Activated CD8-positive, alpha-beta memory T cell treated with anti-CD3 and anti-CD28 coated beads, Interleukin-2, amount 50 U/mL, for 48 hours (primary cell): Measurements from ENCODE around the gene PID1.

Experiments used
- DNase-seq: peaks from one replicate; pipeline ENCODE4 v3.0.0-alpha.2; 2020

PID1 gene

DNA sequence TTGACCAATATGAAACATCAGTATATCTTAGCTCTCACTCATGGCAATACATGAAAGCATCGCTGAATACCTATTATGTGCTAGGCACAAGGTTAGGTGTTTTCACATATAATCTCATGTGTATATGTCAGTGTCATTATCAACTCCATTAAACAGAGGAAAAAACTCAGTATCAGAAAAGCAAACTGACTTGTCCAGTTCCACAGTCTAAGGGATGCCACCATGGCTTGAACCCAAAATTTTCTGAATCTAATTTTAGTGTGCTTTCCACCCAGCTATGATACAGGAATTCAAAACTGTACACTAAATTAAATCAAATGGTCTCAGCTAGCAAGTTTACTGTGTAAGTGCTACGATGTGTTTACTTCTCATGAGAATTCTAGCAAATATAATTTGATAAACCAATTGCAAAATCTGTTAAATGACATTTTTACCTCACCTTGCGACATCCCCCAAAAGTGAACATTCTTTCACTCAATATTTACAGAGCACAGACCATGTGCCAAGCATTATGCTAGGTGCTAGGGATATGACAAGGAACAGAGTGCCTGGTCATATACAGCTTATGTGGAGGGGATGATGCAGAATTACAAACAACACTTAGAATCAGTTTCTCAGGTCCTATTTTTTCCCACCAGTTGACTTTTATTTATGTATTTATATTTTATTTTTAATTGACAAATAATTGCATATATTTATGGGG is 211.6 kb downstream of the PID1 start:
- DNase-seq, result no peak

DNA sequence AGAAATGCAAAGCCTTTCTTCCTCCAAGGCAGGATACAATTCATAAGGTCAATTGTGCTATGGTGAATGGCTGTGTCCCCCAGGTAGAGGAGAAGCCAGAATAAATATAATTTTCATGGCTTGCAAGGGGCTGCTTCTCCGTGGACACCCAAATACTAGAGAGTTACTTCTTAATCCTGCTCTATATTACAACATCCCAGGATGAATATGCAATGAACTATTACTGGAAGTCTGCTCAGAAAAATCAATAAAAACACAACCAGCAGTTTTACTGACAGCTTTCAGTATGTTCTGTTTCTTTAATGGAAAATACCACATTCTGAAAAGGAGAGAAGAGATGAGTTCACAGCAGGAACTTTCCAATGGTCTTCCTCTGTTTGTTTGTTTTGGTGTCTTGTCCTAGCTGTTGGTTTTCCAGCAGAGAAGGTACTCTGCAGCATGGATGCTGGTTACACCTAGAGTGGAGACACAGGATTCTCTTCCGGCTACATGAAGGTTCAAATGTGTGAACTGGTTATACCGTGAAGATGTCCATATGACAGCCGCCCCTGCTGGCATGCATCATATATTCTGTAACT is 213.0 kb downstream of the PID1 start:
- DNase-seq, result no peak

DNA sequence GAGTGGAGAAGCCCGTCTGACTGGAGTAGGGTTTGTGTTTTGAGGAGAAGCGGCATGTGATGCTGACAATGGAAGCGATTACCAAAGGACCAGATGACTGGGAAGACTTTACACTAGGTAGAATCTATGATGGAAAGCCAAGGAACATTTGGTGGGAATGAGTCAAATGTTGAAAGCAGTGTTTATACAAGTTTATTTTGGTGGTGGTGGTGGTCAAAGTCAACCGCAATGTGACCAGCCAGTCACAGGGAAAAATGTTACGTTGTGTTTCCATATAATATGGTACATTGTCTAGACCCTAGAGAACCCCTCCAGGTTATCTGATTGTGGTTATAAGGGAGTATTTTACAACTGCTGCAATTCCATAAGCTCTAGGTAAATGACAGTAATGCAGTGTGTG is 216.8 kb downstream of the PID1 start:
- DNase-seq, result no peak

DNA sequence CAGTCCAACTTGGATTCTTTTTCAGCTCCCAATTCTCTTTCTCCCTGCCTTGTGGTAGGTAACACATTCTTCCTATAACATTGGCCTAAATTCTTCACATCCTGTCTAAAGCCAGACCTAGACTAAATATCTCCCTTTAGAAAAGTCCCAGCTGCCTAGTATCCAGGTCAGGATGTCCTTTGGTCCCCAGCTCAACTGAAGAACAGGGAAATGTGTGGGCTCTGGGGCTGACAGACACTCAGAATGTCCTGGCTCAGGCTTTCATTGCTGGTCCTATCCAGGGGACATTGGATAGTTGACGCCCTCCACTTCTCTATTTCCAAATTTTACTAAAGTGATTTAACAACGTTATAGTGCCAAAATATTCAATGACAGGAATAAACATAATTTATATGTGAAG is 219.3 kb downstream of the PID1 start:
- DNase-seq, result no peak

DNA sequence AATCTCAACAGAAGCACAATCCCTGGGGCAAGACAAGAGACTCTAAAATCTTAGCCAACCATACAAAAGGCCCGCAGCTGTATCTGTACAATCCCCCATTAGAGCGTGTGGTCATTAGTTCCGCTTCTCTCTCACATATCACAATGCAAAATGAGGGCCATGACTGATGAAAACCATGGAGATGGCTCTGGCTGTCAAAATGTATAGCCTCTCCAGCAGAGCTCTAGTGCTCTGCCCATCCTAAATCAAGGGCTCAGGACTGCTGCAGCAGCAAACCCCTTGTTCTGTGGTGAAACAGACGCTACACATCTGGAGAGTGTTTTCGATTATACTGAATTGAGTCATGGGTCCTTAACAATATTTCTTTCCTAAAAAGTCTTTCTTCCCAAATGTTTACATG is 221.0 kb downstream of the PID1 start:
- DNase-seq, result no peak

DNA sequence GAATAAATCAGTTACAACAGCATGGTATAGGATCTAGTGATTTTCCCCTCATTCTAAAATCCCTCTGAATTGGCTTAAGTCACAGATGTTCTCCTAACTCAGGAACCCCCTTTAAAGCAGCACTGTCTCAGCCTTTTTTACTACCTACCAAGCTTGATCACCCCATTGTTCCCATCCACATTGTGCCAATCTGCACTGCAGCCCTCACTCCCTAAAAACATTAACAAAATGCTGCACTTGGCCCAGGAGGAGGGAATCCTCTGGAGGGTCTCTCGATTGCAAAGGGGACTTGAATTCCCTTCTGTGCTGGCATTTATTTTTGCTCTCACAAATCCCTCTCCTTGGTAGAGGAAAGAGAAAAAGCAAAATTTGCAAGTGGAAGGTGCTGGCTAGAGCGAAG is 223.0 kb downstream of the PID1 start:
- DNase-seq, result no peak

DNA sequence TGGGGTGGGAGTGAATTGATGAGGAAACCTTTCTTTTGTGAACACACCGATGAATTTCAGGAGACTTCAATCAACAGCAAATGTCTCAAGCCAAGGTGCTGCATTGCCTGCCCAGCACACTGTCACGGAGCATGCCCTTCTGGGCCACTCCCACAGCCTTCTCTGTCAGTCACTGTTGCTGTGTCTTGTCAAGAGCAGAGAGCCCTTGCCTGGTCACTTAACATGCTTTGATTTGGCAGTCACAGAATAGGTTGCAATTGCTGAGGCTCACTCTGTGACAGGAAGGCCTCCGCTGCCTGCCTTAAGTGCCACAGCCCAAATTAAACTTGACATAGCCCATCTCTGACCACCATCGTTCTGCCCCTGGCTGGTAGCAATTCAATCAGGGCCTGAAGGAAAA is 225.4 kb downstream of the PID1 start:
- no peak for DNase-seq

DNA sequence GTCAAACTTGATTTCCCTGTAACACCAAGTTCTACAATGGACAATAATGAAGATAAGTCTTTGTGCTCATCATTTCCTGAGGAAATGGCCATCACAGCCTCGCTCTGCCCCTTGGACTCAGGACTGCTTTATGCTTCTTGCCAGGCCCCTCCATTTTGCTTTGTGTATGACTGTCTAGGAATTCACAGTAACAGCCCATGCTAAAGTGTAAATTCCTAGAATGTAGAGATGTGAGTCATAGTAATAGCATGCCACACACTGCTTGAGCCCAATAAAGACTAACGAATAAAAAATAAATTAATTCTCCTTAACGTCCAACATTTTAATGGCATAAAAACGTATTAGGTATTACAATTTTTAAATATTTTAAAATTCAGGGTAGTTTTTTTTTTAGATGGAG is 226.5 kb downstream of the PID1 start:
- no peak for DNase-seq

DNA sequence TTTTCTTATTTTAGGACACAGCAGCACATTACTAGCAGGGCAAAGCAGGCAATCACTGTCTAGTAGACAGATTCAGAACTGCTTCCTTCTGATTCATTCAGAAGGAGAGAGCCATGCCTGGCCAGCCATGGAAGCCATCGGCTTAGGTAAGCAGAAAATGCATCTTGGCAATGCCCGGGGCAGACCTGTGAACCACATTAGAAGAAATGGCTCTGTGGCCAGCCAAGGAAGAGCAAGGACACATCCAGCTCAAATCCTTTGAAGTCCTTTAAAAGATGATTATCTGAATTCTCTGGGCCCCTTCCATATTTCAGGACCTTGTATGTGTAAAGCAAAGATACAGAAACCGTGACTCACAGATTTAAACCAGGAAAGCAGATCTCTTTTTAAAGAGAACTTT is 227.4 kb downstream of the PID1 start:
- DNase-seq, result no peak

DNA sequence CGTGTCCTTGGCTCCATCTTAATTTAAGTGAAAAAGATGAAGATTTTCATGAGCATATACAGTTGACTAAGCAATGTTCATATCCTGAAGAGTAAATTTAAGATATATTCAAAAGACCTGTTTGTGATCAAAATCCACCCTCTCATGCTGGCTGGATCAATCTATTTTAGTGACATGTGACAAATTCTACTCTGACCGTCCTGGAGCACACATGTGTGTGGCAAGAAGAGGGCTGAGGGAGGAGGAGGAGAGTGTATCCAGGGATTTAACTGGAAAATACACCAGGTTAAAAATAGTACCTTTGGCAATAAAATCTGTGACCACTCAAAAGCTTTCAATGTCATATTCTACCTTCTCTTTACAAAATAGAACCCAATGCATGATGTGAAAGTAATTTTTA is 228.7 kb downstream of the PID1 start:
- no peak for DNase-seq

DNA sequence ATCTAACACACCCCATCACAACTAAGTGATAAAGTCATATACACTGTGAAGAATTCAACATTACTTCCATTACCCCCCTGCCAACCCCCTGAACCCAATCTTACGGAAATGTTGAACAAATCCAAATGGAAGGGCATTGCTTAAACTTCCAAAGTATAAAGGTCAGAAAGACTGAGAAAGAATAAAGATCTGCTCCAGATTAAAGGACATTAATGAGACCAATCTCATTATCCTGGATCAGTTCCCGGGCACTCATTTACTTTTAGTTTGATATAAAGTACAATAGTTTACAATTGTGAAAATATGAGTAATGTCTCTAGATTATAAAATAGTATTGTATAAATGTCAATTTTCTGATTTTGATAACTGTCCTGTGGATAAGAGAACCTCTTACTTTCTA is 229.4 kb downstream of the PID1 start:
- DNase-seq, result no peak

DNA sequence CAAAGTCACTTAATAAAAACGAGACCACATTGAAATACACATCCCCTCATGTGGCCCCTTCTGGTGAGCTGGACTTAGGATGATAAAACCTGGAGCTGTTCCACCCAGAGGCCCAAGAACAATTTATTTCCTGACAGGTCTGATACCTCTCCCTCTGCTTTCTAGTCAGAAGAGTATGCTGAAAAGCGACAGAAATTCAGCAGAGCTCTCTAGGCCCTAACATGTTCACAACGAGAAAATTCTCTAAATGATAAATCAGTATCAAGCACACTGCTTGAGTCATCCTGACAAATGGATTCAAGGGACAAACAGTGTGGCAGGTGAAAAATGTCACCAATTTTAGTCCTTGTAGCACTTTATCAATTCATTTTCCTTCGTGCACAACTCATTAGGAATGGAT is 233.5 kb downstream of the PID1 start:
- no peak for DNase-seq

DNA sequence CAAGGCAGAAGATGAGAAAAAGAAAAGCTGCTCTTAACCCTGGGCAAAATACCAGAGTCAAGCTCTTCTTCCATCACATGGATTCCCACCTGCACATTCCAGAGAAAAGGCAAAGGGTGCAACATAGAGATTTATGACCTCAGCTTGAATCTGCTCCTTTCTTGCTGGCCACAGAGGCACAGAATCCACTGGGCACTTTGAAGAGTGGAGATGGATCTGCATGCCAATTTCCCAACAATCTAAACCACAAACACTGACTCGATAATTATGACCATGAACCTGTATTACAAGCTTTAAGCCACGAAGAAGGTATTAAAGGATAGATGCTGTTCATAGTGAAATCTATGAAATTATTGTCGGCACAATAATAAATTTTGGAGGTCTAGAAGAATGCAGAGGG is 237.3 kb downstream of the PID1 start:
- DNase-seq, result no peak

DNA sequence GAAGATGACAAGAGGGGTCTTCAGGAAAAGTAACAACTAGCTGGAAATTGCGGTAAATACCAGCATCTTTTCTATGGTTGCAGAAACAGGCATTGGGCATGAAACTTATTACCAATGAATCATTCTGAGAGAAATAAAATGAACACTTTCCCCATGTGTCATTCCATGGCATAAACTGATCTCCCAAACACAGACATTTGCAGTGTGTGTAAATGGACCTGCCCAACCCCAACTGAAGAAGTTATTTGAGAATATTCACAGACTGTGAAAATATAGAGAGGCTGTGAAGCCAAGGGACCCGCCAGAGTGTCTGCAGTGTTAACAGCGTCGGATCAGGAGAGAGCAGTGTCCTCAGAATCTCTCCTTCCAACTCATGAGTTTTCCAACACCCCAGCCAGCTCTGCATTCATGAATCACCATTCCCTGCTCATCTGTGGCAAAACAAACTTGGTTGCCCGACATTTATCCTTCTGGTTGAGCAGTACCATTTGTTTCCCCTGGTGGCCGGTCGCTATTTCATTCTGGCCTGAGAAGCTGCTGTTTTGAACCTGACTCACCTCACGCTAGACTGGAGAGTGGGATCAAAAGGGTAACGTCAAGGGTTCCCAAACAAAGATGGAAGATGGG is 238.4 kb downstream of the PID1 start:
- DNase-seq, result no peak

DNA sequence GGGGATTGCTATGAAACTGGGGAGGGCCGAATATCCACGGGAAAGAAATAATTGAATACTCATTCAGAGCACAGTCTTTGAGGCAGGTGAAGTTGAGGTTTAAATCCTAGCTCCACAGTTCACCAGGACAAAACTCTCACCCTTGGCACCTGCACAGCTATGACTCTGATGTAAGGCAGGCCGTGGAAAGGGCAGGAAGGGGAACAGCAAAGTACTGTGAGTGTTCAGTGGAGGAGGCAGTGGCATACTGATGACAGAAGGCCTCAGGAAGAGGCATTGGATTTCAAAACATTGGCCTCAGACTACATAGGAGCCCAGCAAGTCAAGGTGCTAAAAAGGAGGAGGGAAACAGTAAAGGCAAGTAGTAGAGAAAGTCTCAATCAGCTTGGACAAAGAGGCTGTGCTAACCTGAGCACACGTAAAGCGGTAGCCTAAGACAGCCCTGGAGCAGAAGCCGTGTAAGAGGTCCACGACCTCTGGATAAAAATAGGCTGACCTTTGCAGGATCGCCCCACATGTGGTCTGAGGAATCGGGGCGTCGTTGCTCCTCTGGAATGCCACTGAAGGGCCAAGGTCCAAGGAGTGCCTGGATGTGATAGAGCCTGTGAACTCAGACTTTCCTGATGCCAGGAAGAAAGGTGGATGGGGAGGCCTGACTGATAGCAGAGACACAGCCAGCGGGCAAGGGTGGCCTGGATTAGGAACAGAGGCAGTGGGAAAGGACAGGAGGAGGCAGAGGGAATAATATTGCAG is 243.6 kb downstream of the PID1 start:
- no peak for DNase-seq

DNA sequence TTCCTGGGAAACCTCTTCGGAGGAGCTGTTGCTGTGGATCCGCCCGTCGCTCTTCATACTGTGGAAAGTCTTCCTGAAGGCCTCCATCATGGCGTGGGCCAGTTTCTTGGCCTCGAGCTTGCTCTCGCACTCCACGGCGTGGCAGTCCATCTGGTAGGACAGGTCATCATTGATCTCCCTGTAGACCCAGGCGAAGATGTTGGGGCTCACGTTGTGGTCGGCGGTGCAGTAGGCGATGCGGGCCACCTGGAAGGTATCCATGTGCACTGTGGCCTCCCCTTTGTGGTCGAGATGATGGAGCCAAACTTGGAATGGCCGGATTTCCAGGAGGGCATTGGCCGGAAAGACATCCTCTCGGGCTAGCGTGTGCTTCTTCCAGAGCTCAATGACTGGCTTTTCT is 245.4 kb downstream of the PID1 start:
- DNase-seq, result no peak

DNA sequence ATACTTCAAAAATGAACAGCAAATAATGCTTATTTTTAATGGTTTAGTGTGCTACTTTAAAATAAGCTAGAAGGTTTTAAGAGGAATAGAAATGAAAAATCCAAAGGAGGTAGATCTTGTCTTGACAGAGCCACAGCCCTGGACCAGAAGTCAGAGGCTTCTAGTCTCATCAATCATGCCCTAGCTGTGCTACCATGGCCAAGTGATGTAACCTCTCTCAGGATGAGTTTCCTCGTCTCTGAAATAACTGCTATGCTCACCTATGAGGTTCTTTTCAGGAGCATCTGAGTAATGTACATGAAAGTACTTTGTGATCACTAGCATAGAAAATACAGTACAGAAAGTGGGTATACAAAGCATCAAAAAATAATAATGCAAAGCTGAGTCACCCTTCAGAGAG is 248.4 kb downstream of the PID1 start:
- DNase-seq, result no peak

DNA sequence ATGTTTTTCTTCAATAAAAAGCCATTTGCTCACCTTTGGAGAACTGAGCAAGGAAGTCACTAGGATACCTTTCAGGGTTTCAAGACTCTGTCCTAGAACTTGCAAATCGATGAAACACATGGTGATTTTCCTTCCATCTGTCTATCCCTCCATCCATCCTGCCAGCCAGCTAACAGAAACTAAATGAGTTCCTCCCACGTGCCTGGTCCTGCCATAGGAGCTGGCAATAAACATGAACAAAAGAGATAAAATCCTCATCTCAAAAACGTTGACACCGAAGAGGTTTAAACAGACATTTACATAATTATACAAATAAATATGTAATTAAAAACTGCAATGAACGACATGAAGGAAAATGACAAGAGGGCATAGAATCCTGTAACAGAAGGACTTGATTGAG is 249.0 kb downstream of the PID1 start:
- no peak for DNase-seq

DNA sequence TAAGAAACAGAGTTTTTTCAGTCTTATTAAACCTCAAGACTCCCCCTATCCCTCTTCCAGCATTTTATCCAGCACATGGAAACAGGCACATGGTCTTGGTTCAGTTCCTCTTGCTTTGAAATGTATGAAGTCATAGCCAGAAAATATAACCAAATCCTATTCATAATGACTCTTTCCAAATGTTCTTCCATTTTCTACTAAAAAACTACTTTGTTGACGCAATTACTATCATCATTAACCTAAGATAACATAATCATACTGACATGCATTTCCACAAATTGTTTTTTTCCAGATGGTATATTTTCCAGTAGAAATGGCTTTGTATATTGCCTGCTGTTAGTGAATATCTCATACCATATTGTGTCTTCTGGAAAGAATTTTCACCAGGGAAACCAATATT is 261.3 kb downstream of the PID1 start:
- no peak for DNase-seq

DNA sequence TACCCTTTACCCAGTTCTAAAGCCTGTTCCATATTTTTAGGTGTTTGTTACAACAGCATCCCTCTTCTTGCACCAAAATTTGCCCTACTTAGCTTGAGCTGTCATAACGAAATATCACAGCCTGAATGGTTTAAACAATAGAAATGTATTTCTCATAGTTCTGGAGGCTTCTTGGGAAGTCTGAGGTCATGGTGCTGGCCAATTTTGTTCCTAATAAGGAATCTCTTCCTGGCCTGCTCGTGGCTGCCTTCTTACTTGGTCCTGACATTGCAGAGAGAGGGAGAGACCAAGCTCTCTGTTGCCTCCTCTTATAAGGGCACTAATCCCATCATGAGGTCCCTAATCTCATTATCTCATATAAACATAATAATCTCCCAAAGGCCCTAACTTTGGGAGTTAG is 267.8 kb downstream of the PID1 start:
- no peak for DNase-seq

DNA sequence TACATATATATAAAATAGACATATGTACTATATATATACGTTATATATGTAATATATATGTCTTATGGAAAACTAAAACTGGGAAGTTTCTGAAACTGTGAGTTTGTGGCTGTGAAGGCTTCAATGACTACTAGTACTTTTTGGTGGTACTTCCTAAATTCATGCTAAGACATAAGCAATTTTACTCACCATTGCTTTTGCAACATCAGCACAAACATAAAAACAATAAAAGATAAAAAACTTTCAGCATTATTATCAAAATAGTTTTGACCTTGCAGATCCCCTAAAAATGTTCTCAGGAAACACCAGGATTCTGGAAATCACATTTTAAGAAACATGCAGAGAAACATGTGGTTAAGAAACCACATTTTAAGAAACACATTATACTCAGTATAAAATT is 269.9 kb downstream of the PID1 start:
- DNase-seq, result no peak

DNA sequence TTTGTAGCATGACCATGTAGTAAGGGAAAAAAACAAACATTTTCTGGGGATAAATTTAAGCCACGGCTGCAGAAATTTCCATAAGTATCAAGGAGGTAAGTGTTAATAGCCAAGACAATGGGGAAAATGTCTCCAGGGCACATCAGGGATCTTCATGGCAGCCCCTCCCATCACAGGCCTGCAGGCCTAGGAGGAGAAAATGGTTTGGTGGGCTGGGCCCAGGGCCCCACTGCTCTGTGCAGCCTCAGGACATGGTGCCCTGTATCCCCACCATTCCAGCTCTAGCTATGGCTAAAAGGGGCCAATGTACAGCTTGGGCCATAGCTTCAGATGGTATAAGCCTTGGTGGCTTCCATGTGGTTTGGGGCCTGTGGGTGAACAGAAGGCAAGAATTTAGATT is 271.8 kb downstream of the PID1 start:
- DNase-seq, result no peak

DNA sequence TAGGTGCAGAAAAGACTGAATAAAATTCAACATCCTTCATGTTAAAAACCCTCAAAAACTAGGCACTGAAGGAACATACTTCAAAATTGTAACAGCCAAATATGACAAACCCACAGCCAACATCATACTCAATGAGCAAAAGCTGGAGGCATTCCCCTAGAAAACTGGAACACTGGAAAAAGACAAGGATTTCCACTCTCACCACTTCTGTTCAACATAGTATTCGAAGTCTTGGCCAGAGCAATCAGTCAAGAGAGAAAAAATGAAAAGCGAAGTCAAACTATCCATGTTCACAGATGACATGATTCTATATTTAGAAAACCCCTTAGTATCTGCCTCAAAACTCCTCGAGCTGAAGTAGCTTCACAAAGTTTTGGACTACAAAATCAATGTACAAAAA is 282.3 kb downstream of the PID1 start:
- no peak for DNase-seq
